Subcutaneous abdominal adipose tissue (tissue), 5 donors: ENCODE results near the gene MEIS1.

ENCODE experiments used
- H3K27ac ChIP-seq: one replicate; pipeline ENCODE4 v1.7.0; 2013; ENCODE audit warnings: low read depth, mild to moderate bottlenecking, inconsistent platforms, low read length, moderate library complexity
- H3K27me3 ChIP-seq, 5 donors: one replicate each; pipeline ENCODE4 v1.7.0; 2013; ENCODE audit warnings: low read length in 5 of 5, inconsistent platforms in 1 of 5; ENCODE audit not compliant: control insufficient read depth in 5 of 5, insufficient read depth in 4 of 5
- H3K36me3 ChIP-seq, 5 donors: one replicate each; pipeline ENCODE4 v1.7.0; 2013; ENCODE audit warnings: low read length in 5 of 5; ENCODE audit not compliant: control insufficient read depth in 5 of 5, insufficient read depth in 5 of 5
- H3K4me1 ChIP-seq, 5 donors: one replicate each; pipeline ENCODE4 v1.7.0; 2013; ENCODE audit warnings: low read length in 5 of 5, mild to moderate bottlenecking in 3 of 5, moderate library complexity in 1 of 5; ENCODE audit not compliant: control insufficient read depth in 5 of 5, insufficient read depth in 5 of 5
- H3K4me3 ChIP-seq, 5 donors: one replicate each; pipeline ENCODE4 v1.7.0; 2013; ENCODE audit warnings: low read length in 5 of 5, low read depth in 1 of 5
- H3K9ac ChIP-seq, 5 donors: one replicate each; pipeline ENCODE4 v1.7.0; 2013; ENCODE audit warnings: low read length in 5 of 5, mild to moderate bottlenecking in 4 of 5, moderate library complexity in 3 of 5
- H3K9me3 ChIP-seq, 5 donors: one replicate each; pipeline ENCODE4 v1.7.0; 2013; ENCODE audit warnings: low read length in 5 of 5; ENCODE audit not compliant: control insufficient read depth in 5 of 5
- donor health status: healthy.
- donor health status: healthy.
- donor health status: healthy.
- donor health status: healthy.
- donor health status: healthy.

MEIS1 gene

DNA sequence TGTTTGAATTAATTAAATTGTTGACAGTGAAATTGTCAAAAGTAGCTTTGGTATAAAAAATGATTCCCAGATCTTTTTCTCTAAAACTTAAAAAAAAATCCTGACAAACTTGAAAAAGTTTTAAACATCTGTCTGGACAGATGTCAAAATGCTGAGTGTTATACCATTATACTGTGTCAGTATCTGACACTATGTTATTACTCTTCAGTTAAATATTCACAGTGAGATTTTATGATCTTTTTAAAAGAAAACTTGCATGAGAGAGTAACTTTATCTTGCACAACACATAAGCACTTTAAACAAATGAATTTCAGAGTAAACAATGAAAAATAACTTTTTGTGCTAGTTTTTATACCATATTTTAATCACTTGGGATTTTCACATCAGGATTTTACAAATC is 167.4 kb downstream of the MEIS1 start:
- Histone ChIP-seq H3K27ac (no peak overlapping the region), H3K27me3 (peaks cover 0 to under 1% (median 0%) of the 10 kb centered on the region in 5 donors), H3K4me1 (no peaks in the 10 kb centered on the region), H3K4me3 (no peak overlapping the region), H3K9ac (no peak overlapping the region), H3K9me3 (peaks cover 0 to 4% (median 0%) of the 10 kb centered on the region in 5 donors), H3K36me3 (no peaks in the 10 kb centered on the region)

- Histone ChIP-seq H3K27ac (no peak overlapping the region), H3K9ac (no peak overlapping the region), H3K4me1 (no peaks in the 10 kb centered on the region), H3K27me3 (no peaks in the 10 kb centered on the region), H3K36me3 (no peaks in the 10 kb centered on the region), H3K9me3 (peaks cover 0 to 3% (median 0%) of the 10 kb centered on the region in 5 donors), H3K4me3 (no peak overlapping the region)
Measured at GRCh38 chr2:66604326-66604725, 169.4 kb downstream of the MEIS1 start.

- Histone ChIP-seq H3K4me3 (no peak overlapping the region), H3K27ac (no peak overlapping the region), H3K36me3 (no peaks in the 10 kb centered on the region), H3K4me1 (no peaks in the 10 kb centered on the region), H3K27me3 (no peaks in the 10 kb centered on the region), H3K9me3 (no peaks in the 10 kb centered on the region), H3K9ac (no peak overlapping the region)
Measured at GRCh38 chr2:66604976-66605375, 170.1 kb downstream of the MEIS1 start.

- Histone ChIP-seq H3K4me1 (no peaks in the 10 kb centered on the region), H3K27me3 (no peaks in the 10 kb centered on the region), H3K36me3 (no peaks in the 10 kb centered on the region), H3K9me3 (no peaks in the 10 kb centered on the region), H3K9ac (no peak overlapping the region), H3K27ac (no peak overlapping the region), H3K4me3 (no peak overlapping the region)
Measured at GRCh38 chr2:66607152-66607551, 172.2 kb downstream of the MEIS1 start.
